HG02610 (cell line): ENCODE results near the gene ZGRF1.
A peak's percentile ranks its signal among the peaks of the same experiment; 100 is the strongest.
"Not testable (repeated sequence)": the region's sequence is repeated elsewhere in the genome, so short reads cannot be mapped to it uniquely, and the experiment has no call there.

Experiments used
- ATAC-seq: cut with Tn5 transposase; IDR thresholded peaks from one replicate; pipeline ENCODE4 v1.9.1; 2021; ENCODE audit warnings: mild to moderate bottlenecking, moderate library complexity; ENCODE audit not compliant: unreplicated experiment

The ZGRF1 gene

DNA sequence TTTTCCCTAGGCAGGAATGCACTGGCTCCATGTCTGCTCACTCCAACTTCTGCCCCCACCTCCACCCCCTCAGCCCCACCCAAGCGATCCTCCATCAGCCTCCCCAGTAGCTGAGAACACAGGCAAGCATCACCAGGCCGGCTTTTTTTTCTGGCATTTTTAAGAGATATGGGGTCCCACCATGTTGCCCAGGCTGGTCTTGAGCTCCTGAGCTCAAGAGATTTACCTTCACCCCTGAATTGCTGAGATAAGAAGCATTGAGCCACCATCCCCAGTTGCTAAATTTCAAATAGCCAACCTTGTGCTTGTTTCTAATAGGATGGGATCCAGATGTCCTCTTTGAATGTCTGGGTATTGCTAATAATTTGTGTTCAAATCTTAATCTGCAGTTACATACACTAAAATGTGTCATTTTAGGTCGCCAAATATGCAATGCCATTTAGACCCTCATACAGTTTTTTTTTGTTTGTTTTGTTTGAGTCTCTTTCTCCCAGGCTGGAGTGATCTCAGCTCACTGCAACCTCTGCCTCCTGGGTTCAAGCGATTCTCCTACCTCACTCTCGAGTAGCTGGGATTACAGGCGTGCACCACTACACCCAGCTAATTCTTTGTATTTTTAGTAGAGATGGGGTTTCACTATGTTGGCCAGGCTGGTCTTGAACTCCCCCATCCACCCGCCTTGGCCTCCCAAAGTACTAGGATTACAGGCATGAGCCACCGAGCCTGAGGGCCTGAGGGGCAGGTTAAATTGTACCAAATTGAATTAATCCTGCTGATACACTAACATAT lies 9.0 kb upstream of the ZGRF1 start:
- ATAC-seq = no peak

DNA sequence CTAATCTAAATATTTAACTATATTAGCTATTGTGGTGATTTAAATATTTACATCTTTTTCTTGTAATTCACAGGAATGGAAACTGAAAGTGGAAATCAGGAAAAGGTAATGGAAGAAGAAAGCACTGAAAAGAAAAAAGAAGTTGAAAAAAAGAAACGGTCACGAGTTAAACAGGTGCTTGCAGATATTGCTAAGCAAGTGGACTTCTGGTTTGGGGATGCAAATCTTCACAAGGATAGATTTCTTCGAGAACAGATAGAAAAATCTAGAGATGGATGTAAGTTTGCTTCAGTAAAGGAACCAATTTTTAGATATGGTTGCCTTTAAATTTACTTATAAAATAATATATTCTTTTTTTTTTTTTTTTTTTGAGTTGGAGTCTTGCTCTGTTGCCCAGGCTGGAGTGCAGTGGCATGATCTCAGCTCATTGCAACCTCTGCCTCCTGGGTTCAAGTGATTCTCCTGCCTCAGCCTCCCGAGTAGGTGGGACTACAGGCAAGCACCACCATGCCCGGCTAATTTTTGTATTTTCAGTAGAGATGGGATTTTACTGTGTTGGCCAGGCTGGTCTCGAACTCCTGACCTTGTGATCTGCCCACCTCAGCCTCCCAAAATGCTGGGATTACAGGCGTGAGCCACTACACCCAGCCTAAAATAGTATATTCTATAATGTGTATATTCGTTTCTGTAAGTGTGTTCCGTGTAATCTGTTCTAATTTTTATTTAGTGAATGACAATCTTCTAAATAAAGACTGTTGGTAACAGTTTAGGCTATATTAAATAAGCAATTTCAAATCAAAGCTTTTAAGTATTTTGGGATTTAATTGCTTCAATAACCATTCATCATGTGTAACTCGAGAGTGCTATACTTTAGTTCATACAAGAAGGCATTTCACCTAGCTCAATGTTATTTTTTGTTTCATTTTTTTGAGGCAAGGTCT lies 8.2 kb upstream of the ZGRF1 start:
- not testable (repeated sequence) for ATAC-seq

DNA sequence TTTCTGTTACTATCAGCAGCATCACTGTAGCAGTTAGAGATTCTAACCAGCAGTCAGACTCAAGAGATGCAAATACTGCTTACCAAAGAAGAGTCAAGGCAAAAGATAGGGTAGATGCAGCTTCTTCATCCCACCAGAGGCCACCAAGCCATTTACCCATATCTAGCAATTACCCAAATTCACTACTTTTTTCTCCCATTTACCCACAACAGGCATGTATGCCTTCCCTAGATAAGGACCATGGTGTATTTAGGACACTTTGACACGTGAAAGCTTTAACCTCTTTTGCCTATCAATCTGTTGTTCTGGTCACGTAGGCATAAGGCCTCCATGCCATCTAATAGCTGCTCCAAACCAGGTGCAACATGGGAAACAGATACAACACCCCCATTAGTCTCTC lies 5.8 kb upstream of the ZGRF1 start:
- no peak for ATAC-seq

DNA sequence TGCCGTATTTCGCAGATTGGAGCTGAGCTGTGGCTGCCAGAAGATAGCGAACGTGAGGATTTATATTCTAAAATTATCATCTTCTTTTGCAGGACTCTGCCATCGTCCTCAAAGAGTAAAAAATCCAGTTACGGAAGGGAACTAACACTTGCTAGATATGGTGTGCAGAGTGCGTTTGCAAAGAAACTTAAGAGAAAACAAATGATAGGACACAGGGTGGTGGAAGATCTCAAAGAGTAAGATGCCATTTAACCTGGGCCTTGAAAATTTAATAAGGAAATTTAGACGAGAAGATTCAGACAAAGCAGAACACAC lies 800 bp upstream of the ZGRF1 start:
- peak; percentile 1 for ATAC-seq

DNA sequence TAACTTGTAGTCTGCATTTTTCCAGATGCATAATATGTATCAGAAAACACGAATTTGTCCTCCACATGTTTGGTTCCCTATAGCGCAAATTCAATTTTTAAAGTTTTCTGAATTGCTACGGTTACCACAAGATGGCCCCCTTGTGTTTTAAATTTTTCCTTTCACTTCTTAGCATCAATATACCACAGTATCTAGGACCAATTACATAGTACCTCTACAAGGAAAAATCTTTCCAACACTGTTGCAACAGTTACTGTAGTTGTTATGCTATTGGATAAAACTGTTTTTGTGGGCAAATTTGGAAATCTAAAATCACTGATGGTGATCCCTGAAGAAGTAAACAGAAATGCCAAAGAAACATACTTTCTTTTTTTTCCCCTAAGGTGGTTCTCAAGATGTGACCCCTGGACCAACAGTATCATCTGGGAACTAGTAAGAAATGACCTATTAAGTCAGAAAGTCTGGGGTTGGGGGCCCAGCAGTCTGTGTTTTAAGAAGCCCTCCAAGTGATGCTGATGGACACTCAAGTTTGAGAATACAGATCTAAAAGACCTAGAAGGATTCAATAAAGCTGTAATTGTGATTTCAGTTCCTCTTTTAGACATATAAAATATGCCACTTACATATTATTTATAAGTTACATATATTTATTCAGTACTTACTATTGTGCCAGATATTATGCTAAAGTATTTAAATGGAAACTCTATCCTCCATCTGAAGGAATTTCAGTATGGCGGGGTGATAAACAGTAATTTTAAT lies 3.1 kb downstream of the ZGRF1 start:
- ATAC-seq = no peak

DNA sequence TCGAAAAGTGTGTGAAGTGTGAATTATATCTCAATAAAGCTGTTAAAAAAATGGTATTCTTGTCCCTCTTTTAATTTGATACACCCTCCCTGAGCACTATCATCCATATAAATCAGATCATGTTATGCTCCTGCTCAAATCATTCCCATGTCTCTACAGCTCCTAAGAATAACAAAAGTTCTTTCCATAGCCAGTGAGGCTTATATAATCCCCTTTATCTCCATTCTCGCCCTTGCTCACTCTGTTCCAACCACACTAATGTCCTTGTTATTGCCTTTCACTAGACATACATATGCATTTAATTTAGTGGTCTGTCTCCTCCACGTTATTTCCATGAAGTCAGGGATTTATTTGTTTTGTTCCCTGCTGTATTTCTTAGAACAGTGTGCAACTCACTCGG lies 10.5 kb downstream of the ZGRF1 start:
- ATAC-seq = no peak

DNA sequence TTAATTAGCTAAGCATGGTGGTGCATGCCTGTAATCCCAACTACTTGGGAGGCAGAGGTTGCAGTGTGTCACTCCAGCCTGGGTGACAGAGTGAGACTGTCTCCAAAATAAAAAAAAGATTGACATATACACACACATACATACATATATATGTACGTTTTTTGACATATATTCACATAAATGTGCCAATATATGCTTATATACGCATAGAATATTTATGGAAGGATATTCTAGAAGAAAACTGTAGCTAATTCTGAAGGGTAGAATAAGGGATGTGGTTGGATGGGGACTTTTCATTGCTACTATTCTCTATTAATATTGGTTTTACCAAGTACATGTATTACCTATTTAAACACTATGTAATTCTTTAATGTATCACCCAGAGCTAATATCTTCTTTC lies 19.7 kb downstream of the ZGRF1 start:
- no peak for ATAC-seq

DNA sequence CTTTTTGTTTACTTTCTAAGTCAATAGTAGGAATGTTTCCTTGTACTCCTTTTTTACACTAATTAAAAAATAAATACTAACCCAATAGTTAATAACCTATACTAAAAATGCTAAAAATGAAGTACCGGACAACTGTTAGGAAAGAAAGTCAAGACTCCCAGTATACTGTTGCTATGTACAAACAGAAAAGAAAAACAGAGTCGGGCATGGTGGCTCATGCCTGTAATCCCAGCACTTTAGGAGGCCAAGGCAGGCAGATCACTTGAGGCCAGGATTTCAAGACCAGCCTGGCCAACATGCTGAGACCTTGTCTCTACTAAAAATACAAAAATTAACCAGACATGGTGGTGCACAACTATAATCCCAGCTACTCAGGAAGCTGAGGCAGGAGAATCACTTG lies 23.9 kb downstream of the ZGRF1 start:
- not testable (repeated sequence) for ATAC-seq

DNA sequence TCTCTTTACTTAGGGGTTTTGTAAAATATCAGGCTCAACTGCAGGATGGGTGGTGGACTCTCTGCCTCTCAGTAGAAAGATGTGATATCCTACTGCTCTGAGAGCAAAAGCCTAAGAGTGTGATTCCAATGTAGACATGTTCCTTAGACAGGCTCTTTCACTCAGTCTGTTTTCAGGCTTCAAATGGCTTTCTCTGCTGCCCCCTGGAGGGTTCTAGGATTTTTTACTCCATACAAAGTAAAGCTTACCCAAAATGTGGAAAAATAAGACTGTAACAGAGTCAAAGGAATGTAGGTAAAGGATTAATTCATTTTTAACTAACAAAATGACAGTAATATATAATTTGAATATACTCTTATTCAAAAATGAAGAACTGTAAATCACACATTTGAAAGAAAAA lies 32.1 kb downstream of the ZGRF1 start:
- ATAC-seq = peak; percentile 83

DNA sequence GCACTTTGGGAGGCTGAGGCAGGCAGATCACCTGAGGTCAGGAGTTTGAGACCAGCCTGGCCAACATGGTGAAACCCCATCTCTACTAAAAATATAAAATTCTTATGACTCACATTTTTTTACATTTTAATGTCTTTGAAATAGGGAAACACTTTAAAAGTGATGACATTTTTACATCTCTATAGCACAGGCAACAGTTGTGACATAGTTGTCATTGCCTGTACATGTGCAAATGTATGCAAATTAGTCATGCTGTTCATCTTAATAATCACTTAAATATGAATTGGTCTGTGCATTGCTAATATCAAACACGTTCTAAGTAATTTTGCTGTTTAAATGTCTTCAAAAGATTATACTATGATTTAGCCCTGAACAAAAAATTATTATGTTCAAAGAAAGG lies 41.7 kb downstream of the ZGRF1 start:
- no peak for ATAC-seq

DNA sequence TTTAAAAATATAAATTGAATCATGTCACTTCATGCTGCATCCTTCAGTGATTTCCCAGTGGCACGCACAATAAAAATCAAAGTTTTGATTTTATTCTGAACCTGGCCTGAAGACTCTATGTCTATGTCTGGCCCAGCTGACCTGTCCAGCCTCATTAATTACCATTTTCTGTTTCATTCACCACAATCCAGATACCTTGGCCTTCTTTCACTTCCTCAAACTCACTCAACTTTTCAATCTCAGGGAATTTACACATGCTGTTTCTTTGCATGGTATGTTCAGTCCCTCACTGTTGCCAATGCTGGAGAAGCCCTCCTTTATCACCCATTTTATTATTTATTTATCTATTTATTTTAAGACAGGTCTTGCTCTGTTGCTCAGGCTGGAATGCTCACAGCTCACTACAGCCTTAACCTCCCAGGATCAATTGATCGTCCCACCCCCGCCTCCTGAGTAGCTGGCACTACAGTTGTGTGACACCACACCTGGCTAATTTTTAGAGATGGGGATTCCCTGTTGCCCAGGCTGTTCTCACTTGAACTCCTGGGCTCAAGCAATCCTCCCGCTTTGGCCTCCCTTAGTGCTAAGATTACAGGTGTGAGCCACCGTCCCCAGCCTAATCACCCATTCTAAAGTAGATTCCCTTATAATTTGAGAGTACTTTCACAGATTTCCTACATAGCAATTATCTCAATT lies 43.1 kb downstream of the ZGRF1 start:
- peak; percentile 73 for ATAC-seq

DNA sequence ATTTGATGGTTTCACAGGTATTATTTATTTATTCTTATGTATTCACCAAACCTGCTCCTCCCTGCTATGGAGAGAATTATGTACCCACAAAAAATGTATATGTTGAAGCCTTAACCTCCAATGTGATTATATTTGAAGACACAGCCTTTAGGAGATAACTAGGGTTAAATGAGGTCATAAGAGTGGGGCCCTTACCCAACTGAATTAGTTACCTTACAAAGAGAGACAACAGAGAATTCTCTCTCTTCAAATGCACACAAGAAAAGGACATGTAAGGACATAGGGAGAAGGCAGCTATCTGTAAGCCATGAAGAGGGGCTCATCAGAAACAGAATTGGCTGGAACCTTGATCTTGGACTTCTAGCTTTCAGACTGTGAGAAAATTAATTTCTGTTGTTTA lies 44.0 kb downstream of the ZGRF1 start:
- no peak for ATAC-seq

DNA sequence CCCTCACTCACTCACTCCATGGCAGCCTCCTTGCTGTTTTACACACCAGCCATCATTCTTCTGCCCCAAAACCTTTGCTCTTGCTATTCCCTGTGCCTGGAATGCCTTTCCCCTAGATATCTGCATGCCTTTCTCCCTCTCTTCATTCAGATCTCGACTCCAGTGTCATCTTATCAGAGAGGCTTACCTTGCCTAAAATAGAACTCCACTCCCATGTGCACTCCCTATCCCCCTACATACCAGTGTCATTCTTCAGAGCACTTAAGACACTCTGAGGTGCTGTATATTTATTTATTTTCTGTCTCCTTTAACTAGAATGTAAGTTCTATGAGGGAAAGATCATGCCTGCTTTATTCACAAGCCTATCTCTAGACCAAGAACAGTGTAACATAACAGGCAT lies 45.1 kb downstream of the ZGRF1 start:
- no peak for ATAC-seq

DNA sequence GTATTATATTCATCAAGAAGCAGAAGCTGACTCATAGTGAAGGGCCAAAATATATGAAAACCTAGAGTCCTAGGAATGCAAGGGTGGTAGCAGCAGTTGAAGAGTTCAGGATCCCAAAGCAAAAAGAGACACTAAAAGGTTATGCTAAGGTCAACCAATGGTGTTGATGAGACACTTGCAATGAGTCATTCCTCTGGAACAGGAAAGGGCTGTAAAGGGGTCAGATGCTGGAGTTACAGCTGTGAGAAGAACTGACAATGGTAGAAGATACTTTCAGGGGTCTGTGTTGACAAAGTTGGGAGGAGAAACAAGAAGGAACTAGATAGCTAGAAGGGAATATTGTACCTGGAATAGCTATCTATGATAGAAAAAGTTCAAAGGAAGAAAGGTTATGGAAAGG lies 47.5 kb downstream of the ZGRF1 start:
- ATAC-seq = no peak

DNA sequence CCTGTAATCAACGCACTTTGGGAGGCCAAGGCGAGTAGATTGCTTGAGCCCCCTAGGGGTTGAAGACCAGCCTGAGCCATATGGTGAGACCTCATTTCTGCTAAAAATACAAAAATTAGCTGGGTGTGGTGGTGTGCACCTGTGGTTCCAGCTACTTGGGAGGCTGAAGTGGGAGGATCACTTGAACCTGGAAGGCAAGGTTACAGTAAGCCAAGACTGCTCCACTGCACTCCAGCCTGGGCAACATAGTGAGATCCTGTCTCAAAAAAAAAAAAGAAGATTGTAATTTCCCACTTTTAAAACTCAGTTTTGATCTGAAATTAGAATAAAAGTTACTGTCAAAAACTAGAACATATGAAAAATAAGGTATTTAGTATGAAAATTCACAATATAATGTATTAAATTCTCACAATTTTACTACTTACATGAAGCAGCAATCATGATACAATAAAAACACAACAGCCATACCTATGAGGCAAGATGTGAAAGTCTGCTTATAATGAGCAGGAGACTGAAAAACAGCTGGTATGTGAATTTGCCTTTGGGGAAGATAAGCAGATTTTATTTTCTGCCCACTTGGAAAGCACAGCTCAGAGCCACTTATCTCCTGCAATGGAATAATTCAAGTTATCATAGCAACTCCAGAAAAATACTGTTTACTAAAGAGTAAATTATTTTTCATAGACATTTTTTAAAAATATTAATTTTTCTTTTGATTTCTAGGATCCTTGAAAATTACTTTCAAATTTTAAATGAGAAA lies 50.6 kb downstream of the ZGRF1 start:
- ATAC-seq = no peak

DNA sequence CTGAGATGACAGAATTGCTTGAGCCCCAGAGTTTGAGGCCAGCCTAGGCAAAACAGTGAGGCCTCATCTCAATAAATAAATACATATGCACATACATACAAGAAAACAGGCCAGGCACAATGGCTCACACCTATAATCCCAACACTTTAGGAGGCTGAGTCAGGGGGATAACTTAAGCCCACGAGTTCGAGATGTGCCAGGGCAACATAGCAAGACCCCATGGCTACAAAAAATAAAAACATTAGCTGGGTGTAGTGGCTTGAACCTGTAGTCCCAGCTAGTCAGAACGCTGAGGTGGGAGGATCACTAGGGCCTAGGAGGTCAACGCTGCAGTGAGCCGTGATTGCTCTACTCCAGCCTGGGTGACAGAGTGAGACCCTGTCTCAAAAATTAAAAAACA lies 69.2 kb downstream of the ZGRF1 start:
- ATAC-seq = no peak

DNA sequence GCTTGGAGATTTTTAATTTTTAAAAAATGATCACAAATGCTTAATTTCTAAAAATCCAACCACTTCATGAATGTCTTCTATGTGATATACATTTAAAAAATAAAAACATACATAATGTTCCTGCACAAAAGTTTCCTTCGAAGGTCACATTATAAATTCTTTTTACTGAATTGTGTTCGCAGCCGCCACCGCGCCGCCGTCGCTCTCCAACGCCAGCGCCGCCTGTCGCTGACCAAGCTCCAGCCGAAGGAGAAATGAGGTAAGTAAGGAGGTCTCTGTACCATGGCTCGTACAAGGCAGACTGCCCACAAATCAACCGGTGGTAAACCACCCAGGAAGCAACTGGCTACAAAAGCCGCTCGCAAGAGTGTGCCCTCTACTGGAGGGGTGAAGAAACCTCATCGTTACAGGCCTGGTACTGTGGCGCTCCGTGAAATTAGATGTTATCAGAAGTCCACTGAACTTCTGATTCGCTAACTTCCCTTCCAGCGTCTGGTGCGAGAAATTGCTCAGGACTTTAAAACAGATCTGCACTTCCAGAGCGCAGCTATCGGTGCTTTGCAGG lies 71.9 kb downstream of the ZGRF1 start:
- no peak for ATAC-seq

DNA sequence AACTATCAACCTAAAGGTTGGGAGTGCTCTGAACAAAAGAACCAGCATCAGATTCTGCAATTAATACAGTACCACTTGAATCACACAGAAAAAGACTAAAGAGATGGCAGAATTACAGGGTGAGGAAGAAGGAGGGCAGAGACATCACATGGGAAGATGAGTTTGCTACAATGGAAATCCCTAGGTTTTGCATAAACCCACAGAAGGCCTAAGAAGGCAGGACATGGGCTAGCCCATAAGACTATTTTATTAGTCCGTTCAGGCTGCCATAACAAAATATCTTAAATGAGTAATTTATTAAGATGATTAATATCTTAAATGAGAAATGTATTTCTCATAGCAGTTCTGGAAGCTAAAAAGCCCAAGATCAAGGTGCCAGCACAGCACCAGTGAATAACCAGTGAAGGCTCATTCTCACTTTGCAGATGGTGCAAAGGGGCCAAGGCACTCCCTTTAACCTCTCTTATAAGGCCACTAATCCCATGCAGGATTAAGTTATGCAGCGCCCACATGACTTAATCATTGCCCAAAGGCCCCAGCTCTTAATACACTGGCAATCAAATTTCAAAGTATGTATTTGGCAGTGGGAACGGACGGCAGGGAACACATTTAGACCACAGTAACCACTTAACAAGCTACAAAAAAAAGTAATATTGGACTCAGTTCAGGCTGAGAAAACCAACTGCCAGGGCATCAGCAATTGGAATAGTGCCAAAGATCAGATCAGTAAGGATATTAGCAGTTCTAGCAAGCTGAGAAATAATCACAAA lies 73.1 kb downstream of the ZGRF1 start:
- ATAC-seq = no peak

DNA sequence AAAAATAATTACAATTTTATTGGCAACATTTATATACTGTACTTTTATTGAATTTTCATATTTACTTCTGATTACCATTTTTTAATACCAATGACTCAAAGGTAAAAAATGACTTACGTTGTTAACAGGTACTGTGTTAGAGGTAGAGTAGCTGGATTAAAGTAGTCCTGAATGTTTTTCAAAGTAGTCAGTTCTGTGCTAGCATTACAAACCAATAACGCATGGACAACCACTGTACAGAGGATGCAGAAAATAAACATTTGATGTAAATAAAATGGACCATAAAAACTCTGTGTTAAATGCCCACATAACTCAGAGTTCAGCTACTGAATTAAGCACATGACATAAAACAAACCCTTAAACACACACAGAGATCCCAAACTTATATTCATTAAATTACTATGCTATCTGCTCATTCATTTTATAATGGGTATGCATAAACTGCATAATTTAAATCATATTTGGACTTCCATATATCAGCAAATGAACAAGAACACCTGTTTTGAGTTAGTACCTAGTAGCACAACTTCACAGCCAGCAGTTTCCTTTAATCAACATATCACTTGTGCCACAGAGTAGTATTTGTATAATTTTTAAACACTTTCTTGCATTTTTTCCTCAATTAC lies 74.3 kb downstream of the ZGRF1 start:
- ATAC-seq = no peak
